Skeletal muscle satellite cell (primary cell): ENCODE results near the gene TNF. TPM values are rescaled to one million over a fixed set of nuclear protein-coding genes. Genes with fewer than 3 reads are reported as not detected.
A peak's percentile ranks its signal among the peaks of the same experiment; 100 is the strongest.

Source experiments
- H3K27me3 ChIP-seq: 2 replicates; pipeline ENCODE4 v1.7.0; 2013; ENCODE audit warnings: low read length; ENCODE audit not compliant: control insufficient read depth, insufficient read depth
- H3K36me3 ChIP-seq: 2 replicates; pipeline ENCODE4 v1.7.0; 2013; ENCODE audit warnings: mild to moderate bottlenecking, control low read depth, low read length; ENCODE audit not compliant: insufficient read depth
- H3K4me1 ChIP-seq: 2 replicates; pipeline ENCODE4 v1.7.0; 2013; ENCODE audit warnings: low read length; ENCODE audit not compliant: control insufficient read depth, insufficient read depth
- H3K4me2 ChIP-seq: 2 replicates; pipeline ENCODE4 v1.7.0; 2013; ENCODE audit warnings: mild to moderate bottlenecking, low read length
- H3K4me3 ChIP-seq: 2 replicates; pipeline ENCODE4 v1.7.0; 2013; ENCODE audit warnings: low read length
- H3K9ac ChIP-seq: 2 replicates; pipeline ENCODE4 v1.7.0; 2013; ENCODE audit warnings: mild to moderate bottlenecking, low read depth, low read length, moderate library complexity
- H3K9me3 ChIP-seq: replicated peaks from 2 replicates; pipeline ENCODE4 v1.7.0; 2013; ENCODE audit warnings: mild to moderate bottlenecking, control low read depth, low read length
- small RNA-seq: library from RNA; depleted of rRNA; stranded (forward); fragments of <200 nt; gene quantifications from one replicate; pipeline ENCODE3, GENCODE V24; 2012

The TNF gene

GRCh38 chr6:31626952-31627351 is 51.6 kb downstream of the TNF start:
- H3K9ac ChIP-seq, result no peak overlapping the region
- no peak overlapping the region for H3K4me3 ChIP-seq
- peaks cover 93% of the 10 kb centered on the region for H3K36me3 ChIP-seq
- H3K4me1 ChIP-seq, result peaks cover 12% of the 10 kb centered on the region
- no peaks in the 10 kb centered on the region for H3K27me3 ChIP-seq
- no peaks in the 10 kb centered on the region for H3K9me3 ChIP-seq
- no peak overlapping the region for H3K4me2 ChIP-seq

DNA sequence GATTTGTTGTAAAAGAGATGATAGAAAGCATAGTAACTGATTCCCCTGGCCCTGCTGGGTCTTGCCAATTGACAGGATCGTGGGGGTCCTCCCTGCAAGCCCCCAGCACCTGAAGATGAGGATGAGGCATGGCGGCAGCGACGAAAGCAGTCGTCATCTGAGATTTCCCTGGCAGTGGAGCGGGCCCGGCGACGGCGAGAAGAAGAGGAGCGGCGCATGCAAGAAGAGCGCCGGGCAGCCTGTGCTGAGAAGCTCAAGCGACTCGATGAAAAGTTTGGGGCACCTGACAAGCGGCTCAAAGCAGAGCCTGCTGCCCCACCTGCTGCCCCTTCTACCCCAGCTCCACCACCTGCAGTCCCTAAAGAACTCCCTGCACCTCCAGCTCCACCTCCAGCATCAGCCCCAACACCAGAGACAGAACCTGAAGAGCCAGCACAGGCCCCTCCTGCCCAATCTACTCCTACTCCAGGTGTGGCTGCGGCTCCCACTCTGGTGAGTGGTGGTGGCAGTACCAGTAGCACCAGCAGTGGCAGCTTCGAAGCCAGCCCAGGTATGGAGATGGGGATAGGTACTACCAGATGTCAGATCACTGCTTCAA is 52.4 kb downstream of the TNF start:
- no peaks in the 10 kb centered on the region for H3K9me3 ChIP-seq
- H3K9ac ChIP-seq, result no peak overlapping the region
- H3K36me3 ChIP-seq, result peaks cover 95% of the 10 kb centered on the region
- H3K27me3 ChIP-seq, result no peaks in the 10 kb centered on the region
- no peak overlapping the region for H3K4me2 ChIP-seq
- H3K4me1 ChIP-seq, result peaks cover 3% of the 10 kb centered on the region
- H3K4me3 ChIP-seq, result no peak overlapping the region

Small RNA genes within 50 kb of the gene (small RNA-seq; reads per million reads assigned to genes)
- 486 reads per million, percentile 98 among the genes with 10 or more reads in this experiment for gene SNORA38
- gene SNORD117, result 586 reads per million, percentile 99 among the genes with 10 or more reads in this experiment
- not detected for gene SNORD84
- gene UQCRHP1, result not detected
